Lung (tissue), 12 donors: ENCODE results near the gene ARHGEF16. TPM values are rescaled to one million over a fixed set of nuclear protein-coding genes. Genes with fewer than 3 reads are reported as not detected.

Experiments used
- ATAC-seq: fragments of 200-7000 bp; cut with Tn5 transposase; one replicate; pipeline ENCODE4 v1.9.1; 2020; ENCODE audit warnings: moderate number of reproducible peaks; ENCODE audit not compliant: insufficient read depth, low FRiP score
- DNase-seq, 3 donors: peaks; one replicate each; pipeline ENCODE4 v3.0.0-alpha.2; 2013 to 2017
- H3K27ac ChIP-seq, 2 donors: one replicate each; pipeline ENCODE4 v1.5.1; 2013; ENCODE audit warnings: mild to moderate bottlenecking in 2 of 2, moderate library complexity in 2 of 2, control low read depth in 1 of 2, inconsistent platforms in 1 of 2, low read depth in 1 of 2, low read length in 1 of 2
- H3K27me3 ChIP-seq, 3 donors: one replicate each; pipeline ENCODE4 v1.5.1; 2013; ENCODE audit warnings: low read length in 2 of 3; ENCODE audit not compliant: control insufficient read depth in 3 of 3, insufficient read depth in 3 of 3
- H3K36me3 ChIP-seq, 4 donors: one replicate each; pipeline ENCODE4 v1.5.1; 2013; ENCODE audit warnings: low read length in 4 of 4, mild to moderate bottlenecking in 1 of 4, moderate library complexity in 1 of 4; ENCODE audit not compliant: control insufficient read depth in 4 of 4, insufficient read depth in 4 of 4
- H3K4me1 ChIP-seq, 5 donors: one replicate each; pipeline ENCODE4 v1.5.1; 2013; ENCODE audit warnings: low read length in 5 of 5, mild to moderate bottlenecking in 2 of 5, moderate library complexity in 1 of 5; ENCODE audit not compliant: control insufficient read depth in 5 of 5, insufficient read depth in 5 of 5
- H3K4me3 ChIP-seq: one replicate; pipeline ENCODE4 v1.5.1; 2013; ENCODE audit warnings: mild to moderate bottlenecking, control low read depth, moderate library complexity
- H3K9ac ChIP-seq, 2 donors: one replicate each; pipeline ENCODE4 v1.5.1; 2013; ENCODE audit warnings: low read length in 2 of 2, control low read depth in 1 of 2; ENCODE audit not compliant: insufficient read depth in 1 of 2
- H3K9me3 ChIP-seq, 4 donors: one replicate each; pipeline ENCODE4 v1.5.1; 2013; ENCODE audit warnings: low read length in 3 of 4, mild to moderate bottlenecking in 1 of 4, moderate library complexity in 1 of 4; ENCODE audit not compliant: control insufficient read depth in 4 of 4, insufficient read depth in 3 of 4
- WGBS, 2 donors: extraction: QIAGEN DNeasy Blood & Tissue Kit; methylation state at CpG; one replicate each; pipeline ENCODE4 v1.1.7; 2013; 5-methylcytosine and 5-hydroxymethylcytosine counted together
- polyA plus RNA-seq, 2 donors: library from polyadenylated mRNA; stranded (reverse); fragments of 200-250 nt; gene quantifications; one replicate each; pipeline ENCODE4 v1.2.1, GENCODE V29; 2013
- total RNA-seq, 2 donors: library from RNA; depleted of rRNA in 1 of 2; stranded (reverse); fragments of >200 nt in 1 of 2; gene quantifications; one replicate each; pipeline ENCODE4 v1.2.1, GENCODE V29; 2014 to 2021
- TF ChIP-seq, protein P1 (sequence below): IDR thresholded peaks from 2 replicates; pipeline ENCODE4 v1.5.1; 2012; ENCODE audit warnings: mild to moderate bottlenecking; ENCODE audit errors: control extremely low read depth, extremely low read depth
- donor health status: control.
- donor health status: control.
- donor health status: Bipolar disorder and iron deficiency.
- donor health status: healthy.
- donor health status: DM: yes; HTN: yes; CAD: no.

ARHGEF16 gene
- total and polyA plus RNA-seq, 4 donors: 6.5 to 14.8 (median 9.8) TPM

DNA sequence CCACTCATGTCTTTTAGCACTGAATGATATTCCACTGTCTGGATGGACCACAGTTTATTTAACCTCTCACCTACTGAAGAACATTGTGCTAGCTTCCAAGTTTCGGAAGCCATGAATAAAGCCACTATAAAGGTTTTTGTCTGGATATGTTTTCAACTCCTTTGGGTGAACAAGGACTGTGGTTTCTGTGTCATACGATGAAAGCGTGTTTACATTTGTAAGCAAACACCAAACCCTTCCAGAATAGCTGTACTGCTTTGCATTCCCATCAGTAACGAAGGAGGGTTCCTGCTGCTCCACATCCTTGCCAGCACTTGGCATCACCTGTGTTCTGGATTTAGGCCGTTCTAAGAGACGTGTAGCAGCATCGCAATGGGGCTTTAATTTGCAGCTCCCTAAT is 10.7 kb upstream of the ARHGEF16 start:
- Histone ChIP-seq H3K9me3 (peaks cover 0 to 3% (median 0%) of the 10 kb centered on the region in 4 donors), H3K9ac (no peak overlapping the region), H3K4me1 (peaks cover 0 to 13% (median 0%) of the 10 kb centered on the region in 5 donors), H3K4me3 (no peak overlapping the region), H3K36me3 (no peaks in the 10 kb centered on the region), H3K27me3 (peaks cover 3 to 7% (median 7%) of the 10 kb centered on the region in 3 donors), H3K27ac (no peak overlapping the region)
- ATAC-seq (no peak), DNase-seq (no peak)
- 74 to 88% methylated on average over 7 of the region's 7 CpGs for WGBS, 2 donors
- TF ChIP-seq, protein P1, sequence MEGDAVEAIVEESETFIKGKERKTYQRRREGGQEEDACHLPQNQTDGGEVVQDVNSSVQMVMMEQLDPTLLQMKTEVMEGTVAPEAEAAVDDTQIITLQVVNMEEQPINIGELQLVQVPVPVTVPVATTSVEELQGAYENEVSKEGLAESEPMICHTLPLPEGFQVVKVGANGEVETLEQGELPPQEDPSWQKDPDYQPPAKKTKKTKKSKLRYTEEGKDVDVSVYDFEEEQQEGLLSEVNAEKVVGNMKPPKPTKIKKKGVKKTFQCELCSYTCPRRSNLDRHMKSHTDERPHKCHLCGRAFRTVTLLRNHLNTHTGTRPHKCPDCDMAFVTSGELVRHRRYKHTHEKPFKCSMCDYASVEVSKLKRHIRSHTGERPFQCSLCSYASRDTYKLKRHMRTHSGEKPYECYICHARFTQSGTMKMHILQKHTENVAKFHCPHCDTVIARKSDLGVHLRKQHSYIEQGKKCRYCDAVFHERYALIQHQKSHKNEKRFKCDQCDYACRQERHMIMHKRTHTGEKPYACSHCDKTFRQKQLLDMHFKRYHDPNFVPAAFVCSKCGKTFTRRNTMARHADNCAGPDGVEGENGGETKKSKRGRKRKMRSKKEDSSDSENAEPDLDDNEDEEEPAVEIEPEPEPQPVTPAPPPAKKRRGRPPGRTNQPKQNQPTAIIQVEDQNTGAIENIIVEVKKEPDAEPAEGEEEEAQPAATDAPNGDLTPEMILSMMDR: no peak

DNA sequence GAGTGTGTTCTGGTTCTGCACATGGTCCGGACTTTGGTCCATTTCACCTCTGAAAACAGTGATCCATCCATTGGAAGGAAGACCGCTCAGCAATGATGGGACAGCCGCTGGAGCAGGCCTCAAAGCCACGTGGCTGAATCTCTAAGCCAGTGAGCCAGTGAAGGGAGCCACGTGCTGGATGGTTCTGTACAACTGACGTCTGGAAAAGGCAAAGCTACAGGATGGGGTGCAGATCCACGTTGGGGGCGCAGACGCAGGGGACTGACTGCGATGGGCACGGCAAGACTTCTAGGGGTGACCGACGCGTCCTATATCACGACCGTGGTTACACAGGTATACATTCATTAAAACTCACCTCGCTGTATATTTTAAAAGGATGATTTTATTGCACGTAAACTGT is 10.2 kb upstream of the ARHGEF16 start:
- Histone ChIP-seq H3K9me3 (peaks cover 0 to 3% (median 0%) of the 10 kb centered on the region in 4 donors), H3K4me3 (no peak overlapping the region), H3K27ac (no peak overlapping the region), H3K9ac (no peak overlapping the region), H3K36me3 (no peaks in the 10 kb centered on the region), H3K4me1 (peaks cover 0 to 13% (median 0%) of the 10 kb centered on the region in 5 donors), H3K27me3 (peaks cover 3 to 7% (median 7%) of the 10 kb centered on the region in 3 donors)
- ATAC-seq: no peak
- no peak for DNase-seq
- TF ChIP-seq, protein P1: no peak
- 92 to 95% methylated on average over 18 of the region's 18 CpGs for WGBS, 2 donors

DNA sequence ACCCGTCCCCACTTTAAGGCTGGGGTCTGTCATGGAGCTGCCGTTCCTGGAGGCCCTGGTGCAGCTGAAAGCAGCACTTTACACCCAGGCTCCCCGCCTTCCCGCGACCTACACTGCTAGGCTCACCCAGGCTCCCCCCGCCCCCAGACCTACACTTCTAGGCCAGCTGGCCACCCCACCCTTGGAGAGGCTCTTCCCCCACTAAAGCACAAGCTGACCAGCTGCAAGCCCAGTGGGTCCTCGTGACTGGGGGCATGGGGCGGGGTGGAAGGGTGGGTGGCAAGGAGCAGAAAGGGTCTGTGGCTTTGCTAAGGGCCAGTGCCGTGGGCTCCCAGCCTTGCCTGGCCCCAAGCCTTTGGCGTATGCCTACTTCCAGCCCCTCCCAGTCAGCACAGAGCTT is 9.7 kb upstream of the ARHGEF16 start:
- ATAC-seq: no peak
- peaks cover 0 to 3% (median 0%) of the 10 kb centered on the region in 4 donors for H3K9me3 ChIP-seq
- no peak overlapping the region for H3K9ac ChIP-seq
- 69 to 77% methylated on average over 10 of the region's 10 CpGs for WGBS, 2 donors
- no peak for DNase-seq
- H3K4me3 ChIP-seq: no peak overlapping the region
- TF ChIP-seq, protein P1: no peak
- H3K36me3 ChIP-seq: no peaks in the 10 kb centered on the region
- peaks cover 0 to 13% (median 0%) of the 10 kb centered on the region in 5 donors for H3K4me1 ChIP-seq
- H3K27ac ChIP-seq: no peak overlapping the region
- H3K27me3 ChIP-seq: peaks cover 3 to 7% (median 7%) of the 10 kb centered on the region in 3 donors

DNA sequence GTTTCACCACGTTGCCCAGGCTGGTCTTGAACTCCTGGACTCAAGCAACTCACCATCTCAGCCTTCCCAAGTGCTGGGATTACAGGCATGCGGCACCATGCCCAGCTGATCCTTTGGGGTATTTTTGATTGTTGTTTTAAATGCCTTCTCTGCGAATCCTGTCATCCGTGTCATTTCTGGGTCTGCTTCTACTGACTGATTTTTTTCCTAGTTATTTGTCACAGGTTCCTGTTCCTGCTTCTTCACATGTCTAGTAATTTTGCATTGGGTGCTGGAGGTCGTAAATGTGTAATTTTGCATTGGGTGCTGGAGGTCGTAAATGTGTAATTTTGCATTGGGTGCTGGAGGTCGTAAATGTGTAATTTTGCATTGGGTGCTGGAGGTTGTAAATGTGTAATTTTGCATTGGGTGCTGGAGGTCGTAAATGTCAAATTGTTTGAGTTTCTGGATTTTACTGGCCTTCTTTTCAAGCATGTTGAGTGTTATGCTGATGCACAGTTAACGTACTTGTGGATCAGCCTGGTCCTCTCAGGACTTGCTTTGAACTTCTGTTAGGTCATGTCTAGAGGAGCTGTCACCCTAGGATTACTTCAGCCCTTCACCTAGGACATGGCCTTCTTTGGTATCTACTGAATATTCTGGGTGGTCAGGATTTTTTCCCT is 4.1 kb upstream of the ARHGEF16 start:
- ATAC-seq: no peak
- no peaks in the 10 kb centered on the region for H3K36me3 ChIP-seq
- H3K9ac ChIP-seq: no peak overlapping the region
- peaks cover 0 to 3% (median 0%) of the 10 kb centered on the region in 3 donors for H3K27me3 ChIP-seq
- no peak for DNase-seq
- no peak overlapping the region for H3K4me3 ChIP-seq
- 85 to 89% methylated on average over 9 of the region's 9 CpGs for WGBS, 2 donors
- H3K9me3 ChIP-seq: peaks cover 0 to 3% (median 0%) of the 10 kb centered on the region in 4 donors
- no peak overlapping the region for H3K27ac ChIP-seq
- peaks cover 0 to 6% (median 2%) of the 10 kb centered on the region in 5 donors for H3K4me1 ChIP-seq
- TF ChIP-seq, protein P1: no peak
